Nephron (organoid): ENCODE results near the gene APCDD1L.

Source experiments
- H3K27ac Mint-ChIP-seq, 3 experiments: 2 replicates each; pipeline ENCODE4 v1.8.0; 2020; ENCODE audit warnings: mixed read lengths in 3 of 3, mild to moderate bottlenecking in 2 of 3, moderate library complexity in 1 of 3
- H3K27me3 Mint-ChIP-seq: 2 replicates; pipeline ENCODE4 v1.8.0; 2021; ENCODE audit warnings: low read depth, mild to moderate bottlenecking, moderate library complexity, mixed read lengths
- H3K36me3 Mint-ChIP-seq: 2 replicates; pipeline ENCODE4 v1.8.0; 2020; ENCODE audit warnings: low read depth, mixed read lengths
- H3K4me1 Mint-ChIP-seq: 2 replicates; pipeline ENCODE4 v1.8.0; 2020; ENCODE audit warnings: mixed read lengths
- H3K4me3 Mint-ChIP-seq, 3 experiments: 2 replicates each; pipeline ENCODE4 v1.8.0; 2020; ENCODE audit warnings: mild to moderate bottlenecking in 3 of 3, mixed read lengths in 3 of 3, moderate library complexity in 2 of 3
- H3K9me3 Mint-ChIP-seq: 2 replicates; pipeline ENCODE4 v1.8.0; 2020; ENCODE audit warnings: mixed read lengths
- CTCF ChIP-seq, 3 experiments: fragments of 200-600 bp; sonication (generic); IDR thresholded peaks; one replicate each; pipeline ENCODE4 v1.5.0; 2021; ENCODE audit warnings: antibody characterized with exemption in 3 of 3; ENCODE audit not compliant: unreplicated experiment in 3 of 3

The APCDD1L gene

DNA sequence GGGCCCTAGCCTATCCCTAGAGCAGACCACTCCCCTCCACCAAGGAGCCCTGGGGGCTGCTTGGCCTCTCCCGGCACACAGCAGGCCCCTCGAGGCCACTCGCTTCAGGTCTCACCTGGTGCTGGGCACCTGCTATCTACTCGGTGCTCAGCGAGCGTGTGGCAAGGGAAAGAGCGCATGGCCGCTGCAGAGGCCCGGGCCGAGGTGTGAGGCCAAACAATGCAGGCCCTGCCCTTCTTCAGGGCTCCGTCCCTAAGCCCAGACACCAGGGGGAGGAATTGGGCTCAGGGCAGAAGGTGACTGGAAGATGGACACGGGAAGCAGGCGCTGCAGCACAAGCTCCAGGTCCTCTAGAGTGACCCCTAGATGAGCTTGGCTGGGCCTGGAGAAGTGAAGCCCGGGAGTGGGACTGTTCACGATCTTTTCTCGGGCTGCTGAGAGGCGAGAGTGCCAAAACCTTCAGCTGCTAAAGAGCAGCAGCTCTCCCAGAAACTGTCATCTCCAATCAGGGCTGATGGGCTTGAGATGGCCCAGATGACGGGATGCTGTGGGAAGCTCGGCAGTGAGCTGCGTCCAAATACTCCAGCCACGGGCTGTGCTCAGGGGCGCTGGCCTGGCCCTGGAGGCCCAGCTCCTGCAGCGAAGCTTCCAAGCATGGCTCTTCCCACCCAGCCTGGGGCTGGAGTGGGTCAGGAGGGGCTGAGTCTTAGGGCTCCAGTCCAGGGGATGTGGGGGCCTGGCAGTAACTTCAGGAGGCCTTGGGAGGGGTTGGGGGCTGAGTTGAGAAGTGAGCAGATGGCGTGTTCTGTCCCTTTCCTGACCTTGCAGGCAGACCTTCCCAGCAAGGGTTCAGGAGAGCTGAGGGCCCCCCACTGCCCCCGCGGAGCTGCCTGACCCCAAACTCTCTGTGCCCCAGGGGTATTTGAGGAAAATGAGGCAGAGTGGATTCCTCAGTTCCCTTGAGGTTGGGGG is 43.7 kb downstream of the APCDD1L start:
- peak overlapping the region in 2 of 3 experiments; percentile 25 to 46 for H3K4me3 Mint-ChIP-seq
- peaks cover 5% of the 10 kb centered on the region for H3K27me3 Mint-ChIP-seq
- H3K4me1 Mint-ChIP-seq: peaks cover 48% of the 10 kb centered on the region
- H3K36me3 Mint-ChIP-seq: peaks cover 4% of the 10 kb centered on the region
- H3K9me3 Mint-ChIP-seq: peaks cover 6% of the 10 kb centered on the region
- no peak for TF ChIP-seq CTCF (IDR thresholded peaks at IDR 0.05; ENCODE audit: unreplicated experiment in 3 of 3)
- H3K27ac Mint-ChIP-seq: peak overlapping the region; percentile 64 to 97 (median 97)

GRCh38 chr20:58470336-58471192 is 44.6 kb downstream of the APCDD1L start:
- Mint-ChIP-seq H3K27ac (peak overlapping the region in 2 of 3 experiments; percentile 62 to 97), H3K36me3 (peaks cover 4% of the 10 kb centered on the region), H3K27me3 (peaks cover 5% of the 10 kb centered on the region), H3K9me3 (peaks cover 3% of the 10 kb centered on the region), H3K4me1 (peaks cover 48% of the 10 kb centered on the region), H3K4me3 (no peak overlapping the region)
- TF ChIP-seq CTCF (IDR thresholded peaks at IDR 0.05; ENCODE audit: unreplicated experiment in 3 of 3): no peak

GRCh38 chr20:58469616-58470015 is 45.6 kb downstream of the APCDD1L start:
- H3K36me3 Mint-ChIP-seq: no peaks in the 10 kb centered on the region

DNA sequence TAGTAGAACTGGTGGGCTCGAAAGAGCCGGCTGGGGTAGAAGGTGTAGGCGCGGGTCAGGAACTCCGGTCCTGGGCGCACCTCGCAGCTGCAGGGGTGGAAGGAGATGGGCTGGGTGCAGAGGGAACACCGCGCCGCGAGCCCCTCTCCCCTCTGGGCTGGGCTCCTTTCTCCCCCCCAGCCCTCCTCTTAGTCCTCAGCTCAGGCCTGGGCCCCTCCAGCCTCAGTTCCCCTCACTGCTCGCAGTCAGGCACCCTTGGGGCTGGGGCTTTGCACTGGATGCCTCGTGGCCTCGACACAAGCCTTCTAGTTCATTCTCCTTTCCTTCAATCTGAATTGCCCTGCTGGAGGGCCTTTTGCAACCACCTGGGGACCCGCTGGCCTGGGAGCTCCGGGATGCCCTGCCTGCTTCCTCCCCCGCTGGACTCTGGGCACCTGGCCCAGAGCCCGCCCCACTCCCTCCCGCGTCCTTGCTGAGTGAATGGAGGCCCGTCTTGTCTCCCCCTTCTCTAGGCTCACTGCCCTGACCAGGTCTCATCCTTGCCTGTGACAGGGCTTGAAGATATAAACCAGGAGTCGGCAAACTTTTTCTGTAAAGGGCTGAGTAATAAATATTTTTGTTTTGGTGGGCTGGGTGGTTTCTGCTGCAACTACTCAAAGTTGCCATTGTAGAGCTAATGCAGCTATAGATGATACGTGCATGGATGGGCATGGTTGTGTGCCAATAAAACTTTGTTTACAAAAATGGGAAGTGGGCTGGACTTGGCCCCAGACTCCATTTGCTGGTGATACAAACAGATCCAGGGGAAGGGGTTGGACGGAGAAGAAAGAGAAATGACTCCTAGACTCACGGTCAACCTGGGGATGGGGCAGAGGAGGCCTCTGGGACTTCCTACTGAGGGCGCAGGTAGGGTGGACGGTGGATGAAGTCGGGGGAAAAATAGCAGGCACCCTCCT is 47.3 kb downstream of the APCDD1L start:
- Mint-ChIP-seq H3K27me3 (peaks cover 5% of the 10 kb centered on the region), H3K4me3 (no peak overlapping the region), H3K36me3 (no peaks in the 10 kb centered on the region), H3K27ac (peak overlapping the region in 2 of 3 experiments; percentile 63 to 76), H3K9me3 (no peaks in the 10 kb centered on the region), H3K4me1 (peaks cover 60% of the 10 kb centered on the region)
- TF ChIP-seq CTCF (IDR thresholded peaks at IDR 0.05; ENCODE audit: unreplicated experiment in 3 of 3): no peak

More at GRCh38 chr20:58469616-58470015, 45.6 kb downstream of the APCDD1L start:
- peak overlapping the region; percentile 36 to 78 (median 76) for H3K27ac Mint-ChIP-seq
- peaks cover 53% of the 10 kb centered on the region for H3K4me1 Mint-ChIP-seq
- peaks cover 5% of the 10 kb centered on the region for H3K27me3 Mint-ChIP-seq
- H3K4me3 Mint-ChIP-seq: no peak overlapping the region
- no peaks in the 10 kb centered on the region for H3K9me3 Mint-ChIP-seq
- no peak for TF ChIP-seq CTCF (IDR thresholded peaks at IDR 0.05; ENCODE audit: unreplicated experiment in 3 of 3)
